Measurements from ENCODE around the gene SMOC1.

The SMOC1 gene

GRCh38 chr14:70018230-70018629 lies 139.0 kb downstream of the SMOC1 start:
- DNase-seq = no peak

GRCh38 chr14:70018713-70019211 lies 139.5 kb downstream of the SMOC1 start:
- DNase-seq = no peak

- no peak for DNase-seq
Measured at GRCh38 chr14:70019695-70020094, 140.5 kb downstream of the SMOC1 start.

GRCh38 chr14:70020352-70021170 lies 141.3 kb downstream of the SMOC1 start:
- DNase-seq = no peak

GRCh38 chr14:70021548-70022220 lies 142.5 kb downstream of the SMOC1 start:
- no peak for DNase-seq

- no peak for DNase-seq
Measured at GRCh38 chr14:70022771-70023445, 143.7 kb downstream of the SMOC1 start.

GRCh38 chr14:70023871-70024270 lies 144.7 kb downstream of the SMOC1 start:
- DNase-seq = no peak

- DNase-seq = peak; percentile 75 to 77
Measured at GRCh38 chr14:70027785-70028428, 148.7 kb downstream of the SMOC1 start.

- no peak for DNase-seq
Measured at GRCh38 chr14:70029296-70030132, 150.3 kb downstream of the SMOC1 start.

GRCh38 chr14:70032016-70032415 lies 152.8 kb downstream of the SMOC1 start:
- DNase-seq = no peak

- no peak for DNase-seq
Measured at GRCh38 chr14:70032447-70032846, 153.2 kb downstream of the SMOC1 start.

- no peak for DNase-seq
Measured at GRCh38 chr14:70033116-70033515, 153.9 kb downstream of the SMOC1 start.

GRCh38 chr14:70033561-70033960 lies 154.3 kb downstream of the SMOC1 start:
- DNase-seq = no peak

GRCh38 chr14:70034257-70034656 lies 155.0 kb downstream of the SMOC1 start:
- no peak for DNase-seq

- DNase-seq = no peak
Measured at GRCh38 chr14:70036665-70037064, 157.4 kb downstream of the SMOC1 start.

GRCh38 chr14:70043001-70043400 lies 163.8 kb downstream of the SMOC1 start:
- no peak for DNase-seq

GRCh38 chr14:70045310-70045709 lies 166.1 kb downstream of the SMOC1 start:
- DNase-seq = no peak

GRCh38 chr14:70045844-70046535 lies 166.8 kb downstream of the SMOC1 start:
- peak in 1 of 2 donors; percentile 13 for DNase-seq

- DNase-seq = no peak
Measured at GRCh38 chr14:70047598-70048312, 168.5 kb downstream of the SMOC1 start.

GRCh38 chr14:70048313-70048654 lies 169.1 kb downstream of the SMOC1 start:
- DNase-seq = no peak

GRCh38 chr14:70049605-70050004 lies 170.4 kb downstream of the SMOC1 start:
- no peak for DNase-seq

Data from stimulated activated CD4-positive, alpha-beta T cell treated with anti-CD3 and anti-CD28 coated beads, Interleukin-2, amount 100 ng/mL, for 48 hours (primary cell).